ENCODE measurements around the gene TM4SF18.
"Not testable (repeated sequence)": the region's sequence is repeated elsewhere in the genome, so short reads cannot be mapped to it uniquely, and the experiment has no call there.

Gene TM4SF18

DNA sequence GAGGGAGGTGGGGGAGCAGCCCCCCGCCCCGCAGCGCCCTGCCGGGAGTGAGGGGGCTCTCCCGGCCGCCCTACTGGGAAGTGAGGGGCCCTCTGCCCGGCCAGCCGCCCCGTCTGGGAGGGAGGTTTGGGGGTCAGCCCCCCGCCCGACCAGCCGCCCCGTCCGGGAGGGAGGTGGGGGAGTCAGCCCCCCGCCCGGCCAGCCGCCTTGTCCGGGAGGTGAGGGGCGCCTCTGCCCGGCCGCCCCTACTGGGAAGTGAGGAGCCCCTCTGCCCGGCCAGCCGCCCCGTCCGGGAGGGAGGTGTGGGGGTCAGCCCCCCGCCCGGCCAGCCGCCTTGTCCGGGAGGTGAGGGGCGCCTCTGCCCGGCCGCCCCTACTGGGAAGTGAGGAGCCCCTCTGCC, 46.8 kb upstream of the TM4SF18 start:
- not testable (repeated sequence) for H4K12ac ChIP-seq (ENCODE audit: low read depth, low read length); H2BK5ac ChIP-seq (ENCODE audit: low read depth, low read length, poor library complexity); H3K4ac ChIP-seq (ENCODE audit: low read depth, low read length); H3K23ac ChIP-seq (ENCODE audit: low read length); H4K91ac ChIP-seq (ENCODE audit: low read depth, low read length); H2AFZ ChIP-seq (ENCODE audit: insufficient read depth, low read length, poor library complexity); H2AK5ac ChIP-seq (ENCODE audit: low read length); H3K9ac ChIP-seq (ENCODE audit: low read length); H2BK120ac ChIP-seq (ENCODE audit: insufficient read depth, low read length, poor library complexity); H3K27ac ChIP-seq (ENCODE audit: low read depth, low read length); H3K36me3 ChIP-seq (ENCODE audit: control insufficient read depth in 1 of 2, insufficient read depth in 2 of 2, low read length in 2 of 2); H3K18ac ChIP-seq (ENCODE audit: low read length); H3K4me3 ChIP-seq (ENCODE audit: low read depth, low read length); H3K79me2 ChIP-seq (ENCODE audit: control insufficient read depth, insufficient read depth, low read length, poor library complexity); H4K8ac ChIP-seq (ENCODE audit: low read depth, low read length); H3K4me2 ChIP-seq (ENCODE audit: low read length); H3K9me3 ChIP-seq (ENCODE audit: insufficient read depth, low read depth, low read length); H2BK12ac ChIP-seq (ENCODE audit: low read length); H3K27me3 ChIP-seq (ENCODE audit: insufficient read depth, low read length); H3K14ac ChIP-seq (ENCODE audit: low read length); H3K79me1 ChIP-seq (ENCODE audit: low read length); DNase-seq
- no CpG with 5 or more reads among the region's 32 CpGs for WGBS (ENCODE audit: extremely low coverage, insufficient coverage, insufficient read length)
- peaks cover 0 to 10% of the 10 kb centered on the region in 2 experiments for H3K4me1 ChIP-seq (ENCODE audit: control insufficient read depth in 1 of 2, insufficient read depth in 2 of 2, low read length in 2 of 2)

GRCh38 chr3:149378478-149379309, 45.3 kb upstream of the TM4SF18 start:
- H4K12ac ChIP-seq (ENCODE audit: low read depth, low read length), result no peak overlapping the region
- no peak overlapping the region for H2BK120ac ChIP-seq (ENCODE audit: insufficient read depth, low read length, poor library complexity)
- no peak overlapping the region for H3K4ac ChIP-seq (ENCODE audit: low read depth, low read length)
- H2BK5ac ChIP-seq (ENCODE audit: low read depth, low read length, poor library complexity), result no peak overlapping the region
- peak overlapping the region; percentile 16 for H4K91ac ChIP-seq (ENCODE audit: low read depth, low read length)
- H3K18ac ChIP-seq (ENCODE audit: low read length), result no peak overlapping the region
- WGBS (ENCODE audit: extremely low coverage, insufficient coverage, insufficient read length), result no CpG with 5 or more reads among the region's 9 CpGs
- H3K36me3 ChIP-seq (ENCODE audit: control insufficient read depth in 1 of 2, insufficient read depth in 2 of 2, low read length in 2 of 2), result no peaks in the 10 kb centered on the region
- H3K27me3 ChIP-seq (ENCODE audit: insufficient read depth, low read length), result no peaks in the 10 kb centered on the region
- H3K4me1 ChIP-seq (ENCODE audit: control insufficient read depth in 1 of 2, insufficient read depth in 2 of 2, low read length in 2 of 2), result peaks cover 0 to 7% of the 10 kb centered on the region in 2 experiments
- no peak overlapping the region for H2AFZ ChIP-seq (ENCODE audit: insufficient read depth, low read length, poor library complexity)
- H2AK5ac ChIP-seq (ENCODE audit: low read length), result no peak overlapping the region
- no peak for DNase-seq
- no peaks in the 10 kb centered on the region for H3K9me3 ChIP-seq (ENCODE audit: insufficient read depth, low read depth, low read length)
- no peak overlapping the region for H3K9ac ChIP-seq (ENCODE audit: low read length)
- no peak overlapping the region for H3K14ac ChIP-seq (ENCODE audit: low read length)
- no peaks in the 10 kb centered on the region for H3K79me2 ChIP-seq (ENCODE audit: control insufficient read depth, insufficient read depth, low read length, poor library complexity)
- H3K4me2 ChIP-seq (ENCODE audit: low read length), result no peak overlapping the region
- peaks cover 2% of the 10 kb centered on the region for H3K79me1 ChIP-seq (ENCODE audit: low read length)
- H3K27ac ChIP-seq (ENCODE audit: low read depth, low read length), result no peak overlapping the region
- no peak overlapping the region for H3K4me3 ChIP-seq (ENCODE audit: low read depth, low read length)
- H3K23ac ChIP-seq (ENCODE audit: low read length), result no peak overlapping the region
- no peak overlapping the region for H4K8ac ChIP-seq (ENCODE audit: low read depth, low read length)
- no peak overlapping the region for H2BK12ac ChIP-seq (ENCODE audit: low read length)

- Histone ChIP-seq H4K91ac (ENCODE audit: low read depth, low read length) (peak within 1 kb of the TSS; percentile 16), H3K4me3 (ENCODE audit: low read depth, low read length) (no peak within 1 kb of the TSS), H3K79me1 (ENCODE audit: low read length) (peaks cover 2% of the 10 kb centered on the region), H3K79me2 (ENCODE audit: control insufficient read depth, insufficient read depth, low read length, poor library complexity) (no peaks in the 10 kb centered on the region), H3K36me3 (ENCODE audit: control insufficient read depth in 1 of 2, insufficient read depth in 2 of 2, low read length in 2 of 2) (no peaks in the 10 kb centered on the region), H2AFZ (ENCODE audit: insufficient read depth, low read length, poor library complexity) (peak within 1 kb of the TSS; percentile 13), H3K4ac (ENCODE audit: low read depth, low read length) (no peak within 1 kb of the TSS), H4K12ac (ENCODE audit: low read depth, low read length) (no peak within 1 kb of the TSS), H3K27ac (ENCODE audit: low read depth, low read length) (no peak within 1 kb of the TSS), H3K4me2 (ENCODE audit: low read length) (no peak within 1 kb of the TSS), H3K23ac (ENCODE audit: low read length) (no peak within 1 kb of the TSS), H2AK5ac (ENCODE audit: low read length) (no peak within 1 kb of the TSS), H3K27me3 (ENCODE audit: insufficient read depth, low read length) (no peaks in the 10 kb centered on the region), H2BK12ac (ENCODE audit: low read length) (peak within 1 kb of the TSS; percentile 18), H2BK120ac (ENCODE audit: insufficient read depth, low read length, poor library complexity) (no peak within 1 kb of the TSS), H3K4me1 (ENCODE audit: control insufficient read depth in 1 of 2, insufficient read depth in 2 of 2, low read length in 2 of 2) (peaks cover 0 to 7% of the 10 kb centered on the region in 2 experiments), H3K14ac (ENCODE audit: low read length) (no peak within 1 kb of the TSS), H3K9ac (ENCODE audit: low read length) (no peak within 1 kb of the TSS), H4K8ac (ENCODE audit: low read depth, low read length) (no peak within 1 kb of the TSS), H2BK5ac (ENCODE audit: low read depth, low read length, poor library complexity) (no peak within 1 kb of the TSS), H3K18ac (ENCODE audit: low read length) (no peak within 1 kb of the TSS), H3K9me3 (ENCODE audit: insufficient read depth, low read depth, low read length) (no peaks in the 10 kb centered on the region)
- no CpG with 5 or more reads among the region's 15 CpGs for WGBS (ENCODE audit: extremely low coverage, insufficient coverage, insufficient read length)
- DNase-seq, result no peak
These were observed 44.2 kb upstream of the TM4SF18 start, which contains the start of gene TM4SF1 for GRCh38 chr3:149377408-149378364. Gene TM4SF1 (minus strand): TSS chr3:149377649. CDS start chr3:149377547, 102 bp downstream.

- Histone ChIP-seq H2AK5ac (ENCODE audit: low read length) (no peak overlapping the region), H3K18ac (ENCODE audit: low read length) (no peak overlapping the region), H3K36me3 (ENCODE audit: control insufficient read depth in 1 of 2, insufficient read depth in 2 of 2, low read length in 2 of 2) (no peaks in the 10 kb centered on the region), H4K8ac (ENCODE audit: low read depth, low read length) (no peak overlapping the region), H3K79me2 (ENCODE audit: control insufficient read depth, insufficient read depth, low read length, poor library complexity) (no peaks in the 10 kb centered on the region), H3K9ac (ENCODE audit: low read length) (no peak overlapping the region), H3K79me1 (ENCODE audit: low read length) (peaks cover 2% of the 10 kb centered on the region), H3K14ac (ENCODE audit: low read length) (no peak overlapping the region), H4K12ac (ENCODE audit: low read depth, low read length) (no peak overlapping the region), H3K4me1 (ENCODE audit: control insufficient read depth in 1 of 2, insufficient read depth in 2 of 2, low read length in 2 of 2) (peaks cover 0 to 7% of the 10 kb centered on the region in 2 experiments), H4K91ac (ENCODE audit: low read depth, low read length) (no peak overlapping the region), H3K4me2 (ENCODE audit: low read length) (no peak overlapping the region), H2BK5ac (ENCODE audit: low read depth, low read length, poor library complexity) (no peak overlapping the region), H3K9me3 (ENCODE audit: insufficient read depth, low read depth, low read length) (peaks cover 1% of the 10 kb centered on the region), H2BK12ac (ENCODE audit: low read length) (peak overlapping the region; percentile 18), H2AFZ (ENCODE audit: insufficient read depth, low read length, poor library complexity) (no peak overlapping the region), H3K23ac (ENCODE audit: low read length) (no peak overlapping the region), H3K4ac (ENCODE audit: low read depth, low read length) (no peak overlapping the region), H2BK120ac (ENCODE audit: insufficient read depth, low read length, poor library complexity) (no peak overlapping the region), H3K27ac (ENCODE audit: low read depth, low read length) (no peak overlapping the region), H3K4me3 (ENCODE audit: low read depth, low read length) (no peak overlapping the region), H3K27me3 (ENCODE audit: insufficient read depth, low read length) (no peaks in the 10 kb centered on the region)
- DNase-seq, result no peak
- WGBS (ENCODE audit: extremely low coverage, insufficient coverage, insufficient read length), result no CpG with 5 or more reads among the region's 8 CpGs
These were observed 43.4 kb upstream of the TM4SF18 start for GRCh38 chr3:149376718-149377407.

Measured in trophoblast cell (in vitro differentiated cells and primary cell).